GM20431 (cell line): ENCODE data around the gene FOXK2.
"Not testable (repeated sequence)": the region's sequence is repeated elsewhere in the genome, so short reads cannot be mapped to it uniquely, and the experiment has no call there.

ENCODE experiments used
- in situ Hi-C: fragments of 300-500 bp; cut with MseI, MboI; formaldehyde crosslinking; loops from one replicate; pipeline ENCODE4 v1.15.0; 2020; ENCODE audit warnings: low sequenced_read_pairs; ENCODE audit not compliant: unreplicated experiment

FOXK2 gene

DNA sequence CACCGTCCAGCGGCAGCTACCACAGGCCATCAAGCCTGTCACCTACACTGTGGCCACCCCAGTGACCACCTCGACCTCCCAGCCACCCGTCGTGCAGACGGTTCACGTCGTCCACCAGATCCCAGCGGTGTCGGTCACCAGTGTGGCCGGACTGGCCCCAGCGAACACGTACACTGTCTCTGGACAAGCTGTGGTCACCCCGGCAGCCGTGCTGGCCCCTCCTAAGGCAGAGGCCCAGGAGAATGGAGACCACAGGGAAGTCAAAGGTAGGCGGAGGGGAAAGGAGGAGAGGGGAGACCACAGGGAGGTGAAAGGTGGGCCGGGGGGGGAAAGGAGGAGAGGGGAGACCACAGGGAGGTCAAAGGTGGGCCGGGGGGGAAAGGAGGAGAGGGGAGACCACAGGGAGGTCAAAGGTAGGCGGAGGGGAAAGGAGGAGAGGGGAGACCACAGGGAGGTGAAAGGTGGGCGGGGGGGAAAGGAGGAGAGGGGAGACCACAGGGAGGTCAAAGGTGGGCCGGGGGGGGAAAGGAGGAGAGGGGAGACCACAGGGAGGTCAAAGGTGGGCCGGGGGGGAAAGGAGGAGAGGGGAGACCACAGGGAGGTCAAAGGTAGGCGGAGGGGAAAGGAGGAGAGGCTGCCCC, 66.5 kb downstream of the FOXK2 start:
- in situ Hi-C loops: not testable (repeated sequence)

GRCh38 chr17:82586576-82587233, 67.2 kb downstream of the FOXK2 start:
- in situ Hi-C loops: no loop called here

GRCh38 chr17:82587234-82588086, 67.9 kb downstream of the FOXK2 start:
- in situ Hi-C loops: no loop called here

DNA sequence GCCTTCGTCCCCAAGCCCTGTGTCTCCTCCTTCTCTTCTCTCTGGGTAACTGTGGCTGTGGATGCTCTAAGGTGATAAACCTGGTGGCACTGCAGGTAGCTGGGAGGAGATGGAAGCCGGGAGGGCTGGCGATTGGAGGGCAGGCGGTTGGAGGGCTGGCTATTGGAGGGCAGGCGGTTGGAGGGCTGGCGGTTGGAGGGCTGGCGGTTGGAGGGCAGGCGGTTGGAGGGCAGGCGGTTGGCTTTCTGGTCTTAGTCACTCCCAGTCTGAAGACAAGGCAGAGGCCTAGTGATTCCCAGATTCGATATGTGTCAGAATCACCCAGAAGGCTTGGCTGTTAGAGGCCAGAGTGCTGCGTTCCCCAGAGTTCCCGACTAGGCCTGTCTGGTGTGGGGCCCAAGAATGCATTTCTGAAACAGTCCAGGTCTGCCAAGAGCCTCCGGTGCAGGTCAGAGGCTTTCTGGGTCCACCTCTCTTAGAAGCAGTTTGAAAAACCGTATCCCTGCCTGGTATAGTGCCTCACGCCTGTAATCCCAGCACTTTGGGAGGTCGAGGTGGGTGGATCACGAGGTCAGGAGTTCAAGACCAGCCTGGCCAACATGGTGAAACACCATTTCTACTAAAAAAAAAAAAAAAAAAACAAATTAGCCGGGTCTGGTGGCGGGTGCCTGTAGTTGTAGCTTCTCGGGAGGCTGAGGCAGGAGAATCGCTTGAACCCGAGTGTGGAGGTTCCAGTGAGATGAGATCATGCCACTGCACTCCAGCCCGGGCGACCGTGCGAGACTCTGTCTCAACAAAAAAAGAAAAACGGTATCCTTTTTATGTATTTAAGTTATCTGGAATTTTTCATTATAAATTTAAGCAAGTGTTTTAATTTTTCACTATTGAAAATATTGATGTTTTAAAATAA, 69.0 kb downstream of the FOXK2 start:
- in situ Hi-C loops: no loop called here

- in situ Hi-C loops: no loop called here
Observed at GRCh38 chr17:82589851-82590180, 70.3 kb downstream of the FOXK2 start.

GRCh38 chr17:82590216-82590615, 70.7 kb downstream of the FOXK2 start:
- in situ Hi-C loops: no loop called here

DNA sequence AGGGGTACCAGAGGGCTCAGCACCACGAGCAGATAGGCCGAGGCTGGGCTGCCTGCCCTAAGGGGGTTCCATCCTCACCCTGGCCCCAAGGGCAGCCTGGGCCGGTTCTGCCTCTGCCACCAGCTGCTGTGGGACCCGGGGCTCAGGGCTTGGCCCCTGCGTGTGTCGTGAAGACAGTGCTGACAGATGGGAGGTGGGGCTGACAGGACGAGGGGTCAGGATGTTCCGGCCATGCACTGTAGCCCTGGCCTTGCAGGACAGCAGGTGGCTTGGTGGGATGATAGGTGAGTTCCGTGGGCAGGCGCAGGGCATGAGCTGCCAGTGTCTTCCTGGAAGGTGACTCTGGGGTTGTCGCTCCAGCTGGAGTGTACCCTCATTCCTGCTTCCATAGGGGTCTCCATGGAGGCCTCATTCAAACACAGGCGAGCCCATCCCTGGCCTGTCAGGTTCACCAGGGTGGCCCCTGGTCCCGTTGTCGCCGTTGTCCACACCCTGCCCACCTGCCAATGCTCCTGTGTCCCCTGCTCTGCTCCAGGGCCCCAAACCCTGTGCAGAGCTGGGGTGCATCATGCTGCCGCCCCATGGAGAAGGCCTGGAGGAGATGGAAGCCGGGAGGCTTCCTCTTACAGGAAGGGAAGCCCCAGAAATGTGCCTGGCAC, 71.5 kb downstream of the FOXK2 start:
- in situ Hi-C loops: no loop called here

GRCh38 chr17:82592289-82592766, 72.8 kb downstream of the FOXK2 start:
- in situ Hi-C loops: no loop called here

DNA sequence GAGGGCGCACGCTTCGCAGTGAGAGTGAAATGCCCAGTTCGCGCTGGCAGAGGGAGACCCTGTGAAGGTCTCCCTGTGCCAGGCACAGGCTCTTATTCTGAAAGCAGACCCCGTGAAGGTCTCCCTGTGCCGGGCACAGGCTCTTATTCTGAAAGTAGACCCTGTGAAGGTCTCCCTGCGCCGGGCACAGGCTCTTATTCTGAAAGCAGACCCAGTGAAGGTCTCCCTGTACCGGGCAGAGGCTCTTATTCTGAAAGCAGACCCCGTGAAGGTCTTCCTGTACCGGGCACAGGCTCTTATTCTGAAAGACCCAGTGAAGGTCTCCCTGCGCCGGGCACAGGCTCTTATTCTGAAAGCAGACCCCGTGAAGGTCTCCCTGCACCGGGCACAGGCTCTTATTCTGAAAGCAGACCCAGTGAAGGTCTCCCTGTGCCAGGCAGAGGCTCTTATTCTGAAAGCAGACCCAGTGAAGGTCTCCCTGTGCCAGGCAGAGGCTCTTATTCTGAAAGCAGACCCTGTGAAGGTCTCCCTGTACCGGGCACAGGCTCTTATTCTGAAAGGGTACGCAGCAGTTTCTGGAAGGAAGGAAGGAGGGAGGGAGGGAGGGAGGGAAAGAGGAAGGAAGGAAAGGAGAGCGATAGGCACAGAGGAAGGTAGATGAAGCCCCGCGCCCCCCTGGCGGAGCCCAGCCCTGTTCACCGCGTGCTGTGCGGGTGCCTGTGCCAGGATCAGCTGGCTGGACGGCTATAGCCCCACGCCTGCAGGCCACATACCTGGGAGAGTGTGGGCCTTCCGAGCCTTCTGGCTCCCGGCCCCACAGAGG, 73.4 kb downstream of the FOXK2 start:
- in situ Hi-C loops: no loop called here

- in situ Hi-C loops: no loop called here
Observed at GRCh38 chr17:82593590-82594087, 74.1 kb downstream of the FOXK2 start.

DNA sequence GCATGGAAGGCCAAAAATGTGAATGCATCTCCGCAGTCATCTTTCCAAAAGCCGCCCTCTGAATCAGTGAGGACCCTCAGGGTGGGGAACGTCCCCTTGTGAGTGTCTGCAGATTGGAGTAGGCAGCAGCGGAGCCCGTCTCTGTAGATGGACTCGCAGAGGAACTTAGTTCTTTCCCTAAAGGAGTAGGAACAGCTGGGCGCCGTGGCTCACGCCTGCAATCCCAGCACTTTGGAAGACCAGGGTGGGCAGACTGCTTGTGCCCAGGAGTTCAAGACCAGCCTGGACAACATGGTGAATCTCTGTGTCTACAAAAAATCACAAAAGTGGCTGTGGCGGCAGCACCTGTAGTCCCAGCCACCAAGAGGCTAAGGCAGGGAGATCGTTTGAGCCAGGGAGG, 75.0 kb downstream of the FOXK2 start:
- in situ Hi-C loops: no loop called here

- in situ Hi-C loops: no loop called here
Observed at GRCh38 chr17:82595893-82596292, 76.4 kb downstream of the FOXK2 start.

- in situ Hi-C loops: no loop called here
Observed at GRCh38 chr17:82596296-82596695, 76.8 kb downstream of the FOXK2 start.

DNA sequence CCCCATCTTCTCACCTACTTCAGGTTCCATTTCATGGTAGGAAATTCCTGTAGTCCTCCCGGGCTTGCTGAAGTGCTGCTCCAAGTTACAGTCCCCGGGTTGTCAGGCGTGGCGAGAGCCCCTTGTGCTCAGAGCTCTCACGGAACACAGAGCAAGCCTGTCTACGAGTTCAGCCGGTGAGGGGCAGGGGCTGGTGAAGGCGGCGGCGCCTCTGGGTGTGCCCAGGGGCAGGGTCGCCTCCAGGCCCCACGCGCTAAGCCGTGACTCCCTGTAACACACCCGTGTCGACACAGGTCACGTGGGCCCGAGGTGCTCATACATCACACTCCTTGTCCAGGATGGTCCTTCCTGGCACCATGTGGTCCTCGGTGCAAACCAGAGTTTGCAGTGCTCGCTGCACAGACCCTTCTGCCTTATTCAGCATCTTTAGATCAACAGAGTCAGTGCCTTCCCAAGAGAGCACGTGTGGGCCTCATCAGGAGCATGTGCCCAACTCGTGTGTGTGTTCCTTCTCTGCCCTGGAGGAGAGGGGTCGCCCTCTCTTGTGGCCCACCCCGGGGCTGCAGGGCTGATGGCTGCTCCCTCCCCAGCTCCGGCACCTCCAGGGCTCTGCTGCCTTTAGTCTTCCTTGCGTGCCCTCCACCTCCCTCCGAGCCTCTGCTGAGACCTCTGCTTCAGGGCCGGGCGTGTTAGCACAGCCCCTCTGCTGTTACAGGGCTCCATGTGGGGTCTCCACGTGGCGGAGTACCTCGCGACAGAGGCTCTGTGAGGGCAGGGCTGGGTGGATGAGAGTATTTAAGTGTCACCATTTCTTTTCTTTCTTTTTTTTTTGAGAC, 77.5 kb downstream of the FOXK2 start:
- in situ Hi-C loops: no loop called here

DNA sequence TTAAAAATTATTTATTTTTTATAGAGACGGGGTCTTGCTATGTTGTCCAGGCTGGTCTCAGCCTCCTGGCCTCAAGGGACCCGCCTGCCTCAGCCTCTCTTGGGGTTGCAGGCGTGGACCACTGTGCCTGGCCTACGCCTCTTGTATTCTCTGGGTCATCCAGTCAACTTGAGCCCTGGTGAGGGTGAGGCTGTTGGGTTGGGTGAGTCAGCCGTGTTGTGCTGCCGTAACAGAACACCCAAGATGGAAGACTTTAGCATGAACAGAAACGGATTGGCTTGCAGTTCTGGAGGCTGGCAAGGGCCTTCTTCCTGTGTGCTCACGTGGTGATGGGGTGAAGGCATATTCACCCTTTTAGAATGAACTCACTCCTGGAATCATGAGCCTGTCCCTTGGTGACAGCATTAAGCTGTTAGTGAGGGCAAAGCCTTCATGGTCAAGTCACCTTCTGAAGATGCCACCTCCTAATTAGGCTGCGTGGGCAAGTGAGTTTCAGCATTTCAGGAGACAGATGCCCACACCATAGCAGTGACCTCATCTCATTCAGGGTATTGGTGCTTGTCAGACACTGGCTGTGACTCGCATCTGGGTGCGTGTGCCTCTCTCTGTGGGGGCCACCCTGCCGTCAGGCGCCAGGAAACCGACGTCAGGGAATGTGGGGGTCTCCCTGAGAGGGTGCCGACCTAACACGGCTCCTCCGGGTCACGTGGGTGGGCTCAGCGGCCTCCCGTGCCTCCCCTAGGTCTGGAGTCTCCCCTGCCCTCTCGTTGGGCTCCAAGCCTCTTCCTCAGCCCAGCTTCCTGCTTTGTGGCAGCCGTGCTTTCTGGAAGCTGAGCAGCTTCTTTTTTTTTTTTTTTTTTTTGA, 79.0 kb downstream of the FOXK2 start:
- in situ Hi-C loops: no loop called here

GRCh38 chr17:82599674-82600661, 80.4 kb downstream of the FOXK2 start:
- in situ Hi-C loops: no loop called here
